GM18505 (cell line): ENCODE data around the gene SLC30A9.

Experiments used
- ATAC-seq: cut with Tn5 transposase; IDR thresholded peaks from one replicate; pipeline ENCODE4 v1.9.1; 2021; ENCODE audit not compliant: unreplicated experiment
- POLR2A ChIP-seq: IDR thresholded peaks from 4 replicates; pipeline ENCODE4 v1.6.1; 2011; ENCODE audit warnings: borderline replicate concordance; ENCODE audit not compliant: insufficient read depth, insufficient read length; ENCODE audit errors: extremely low read depth

The SLC30A9 gene

GRCh38 chr4:42123071-42123644 lies 132.8 kb downstream of the SLC30A9 start:
- ATAC-seq, result no peak
- TF ChIP-seq POLR2A, result no peak

DNA sequence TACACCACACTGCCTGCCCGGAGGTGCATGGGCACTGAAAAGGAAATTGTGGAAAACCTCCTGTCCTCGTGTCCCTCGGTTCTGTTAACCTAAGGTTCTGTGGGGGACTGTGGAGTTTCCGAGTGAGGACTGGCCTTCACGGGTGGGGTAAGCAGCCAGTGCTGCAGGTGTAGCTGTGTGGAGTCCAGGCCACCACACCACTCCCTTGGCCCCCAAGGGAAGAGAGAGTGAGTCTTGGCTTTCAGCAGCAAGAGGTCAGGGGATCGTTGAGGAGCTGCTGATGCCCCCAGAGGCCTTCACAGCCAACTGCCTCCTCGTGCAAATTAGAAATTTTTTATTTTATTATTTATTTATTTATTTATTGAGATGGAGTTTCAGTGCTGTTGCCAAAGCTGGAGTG lies 141.8 kb downstream of the SLC30A9 start:
- ATAC-seq, result no peak
- TF ChIP-seq POLR2A, result no peak

DNA sequence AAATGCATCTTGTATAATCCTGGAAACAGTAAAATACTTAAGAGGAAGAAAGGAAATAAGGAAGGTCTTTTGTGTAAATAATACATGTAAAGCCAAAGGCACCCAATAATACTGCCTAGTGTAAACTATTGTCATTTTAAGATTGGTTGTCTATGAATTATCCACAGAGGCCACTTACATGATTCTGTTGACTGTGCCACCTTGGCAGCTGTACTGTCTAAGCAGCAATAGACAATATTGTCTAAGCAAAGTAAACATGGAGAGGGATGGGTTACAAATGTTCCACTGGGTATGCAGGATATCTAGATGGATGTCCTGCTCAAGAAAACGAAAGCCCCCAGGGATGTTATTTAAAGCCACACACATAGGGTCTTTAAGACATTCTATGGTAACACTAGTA lies 142.7 kb downstream of the SLC30A9 start:
- TF ChIP-seq POLR2A, result no peak
- no peak for ATAC-seq

DNA sequence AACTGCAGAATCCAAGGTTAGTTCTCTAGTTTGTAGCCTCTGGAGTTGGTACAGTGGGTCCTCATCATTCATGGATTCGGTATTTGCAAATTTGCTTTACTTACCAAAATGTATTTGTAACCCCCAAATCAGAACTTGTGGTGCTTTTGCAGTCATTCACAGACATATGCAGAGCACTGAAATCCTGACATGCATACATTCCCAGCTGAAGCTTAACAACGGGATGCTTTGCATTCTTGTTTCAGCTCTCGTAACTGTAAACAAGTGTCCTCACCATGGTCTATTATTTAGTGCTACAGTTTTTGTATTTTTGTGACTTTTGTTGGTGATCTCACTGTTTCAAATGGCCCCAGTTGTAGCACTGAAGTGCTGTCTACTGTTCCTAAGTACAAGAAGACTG lies 146.0 kb downstream of the SLC30A9 start:
- ATAC-seq, result no peak
- TF ChIP-seq POLR2A, result no peak
